Myocyte (in vitro differentiated cells): Measurements from ENCODE around the gene KIF16B. TPM values are rescaled to one million over a fixed set of nuclear protein-coding genes. Genes with fewer than 3 reads are reported as not detected.
"Not testable (repeated sequence)": the region's sequence is repeated elsewhere in the genome, so short reads cannot be mapped to it uniquely, and the experiment has no call there.

Experiments used
- DNase-seq: peaks from one replicate; pipeline ENCODE4 v3.0.0-alpha.2; 2012; ENCODE audit warnings: low read depth
- total RNA-seq: library from RNA; depleted of rRNA; stranded (reverse); fragments of >200 nt; gene quantifications from 2 replicates; pipeline ENCODE4 v1.2.3, GENCODE V29; 2014

The KIF16B gene
- total RNA-seq, 1 donor from 2014 or later, result 16.0 TPM

GRCh38 chr20:16479666-16480065, 93.6 kb downstream of the KIF16B start:
- no peak for DNase-seq

GRCh38 chr20:16477632-16478031, 95.6 kb downstream of the KIF16B start:
- DNase-seq, result peak; percentile 17

- DNase-seq, result peak; percentile 72
Measured at GRCh38 chr20:16476032-16476431, 97.2 kb downstream of the KIF16B start.

- peak; percentile 74 for DNase-seq
Measured at GRCh38 chr20:16475225-16475624, 98.0 kb downstream of the KIF16B start.

GRCh38 chr20:16474363-16474762, 98.9 kb downstream of the KIF16B start:
- no peak for DNase-seq

- DNase-seq, result no peak
Measured at GRCh38 chr20:16472045-16472872, 101.0 kb downstream of the KIF16B start.

GRCh38 chr20:16469395-16469905, 103.8 kb downstream of the KIF16B start:
- no peak for DNase-seq

- no peak for DNase-seq
Measured at GRCh38 chr20:16462711-16463110, 110.5 kb downstream of the KIF16B start.

GRCh38 chr20:16459019-16459700, 114.1 kb downstream of the KIF16B start:
- DNase-seq, result peak; percentile 86

GRCh38 chr20:16457514-16457913, 115.7 kb downstream of the KIF16B start:
- peak; percentile 29 for DNase-seq

GRCh38 chr20:16455324-16455723, 117.9 kb downstream of the KIF16B start:
- no peak for DNase-seq

- no peak for DNase-seq
Measured at GRCh38 chr20:16451982-16452381, 121.3 kb downstream of the KIF16B start.

- no peak for DNase-seq
Measured at GRCh38 chr20:16451001-16451400, 122.2 kb downstream of the KIF16B start.

GRCh38 chr20:16446991-16447390, 126.3 kb downstream of the KIF16B start:
- no peak for DNase-seq

- DNase-seq, result no peak
Measured at GRCh38 chr20:16446246-16446645, 127.0 kb downstream of the KIF16B start.

GRCh38 chr20:16445482-16445881, 127.8 kb downstream of the KIF16B start:
- no peak for DNase-seq

- DNase-seq, result peak; percentile 33
Measured at GRCh38 chr20:16444057-16444777, 129.0 kb downstream of the KIF16B start.

- no peak for DNase-seq
Measured at GRCh38 chr20:16441546-16442164, 131.6 kb downstream of the KIF16B start.

GRCh38 chr20:16440686-16441085, 132.6 kb downstream of the KIF16B start:
- DNase-seq, result no peak

- not testable (repeated sequence) for DNase-seq
Measured at GRCh38 chr20:16439540-16439939, 133.7 kb downstream of the KIF16B start.

- peak; percentile 82 for DNase-seq
Measured at GRCh38 chr20:16438100-16438499, 135.1 kb downstream of the KIF16B start.
